Skin epidermis (tissue), 12 donors: ENCODE results near the gene SPP1.

Source experiments
- H3K27ac ChIP-seq, 21 experiments: fragments of 200-600 bp; sonication (generic) in 11 of 21; one replicate each; pipeline ENCODE4 v1.5.0; 2020; ENCODE audit warnings: mild to moderate bottlenecking in 3 of 21, inconsistent platforms in 2 of 21, moderate library complexity in 2 of 21
- H3K4me3 ChIP-seq, 7 experiments: fragments of 200-600 bp; sonication (generic) in 2 of 7; one replicate each; pipeline ENCODE4 v1.5.0; 2020; ENCODE audit warnings: inconsistent platforms in 2 of 7, mild to moderate bottlenecking in 2 of 7, moderate library complexity in 1 of 7

The SPP1 gene

GRCh38 chr4:87950936-87951511 lies 24.5 kb upstream of the SPP1 start:
- Histone ChIP-seq H3K4me3 (no peak overlapping the region), H3K27ac (no peak overlapping the region)

GRCh38 chr4:87953826-87954225 lies 21.7 kb upstream of the SPP1 start:
- Histone ChIP-seq H3K27ac (no peak overlapping the region), H3K4me3 (no peak overlapping the region)

- Histone ChIP-seq H3K27ac (no peak overlapping the region), H3K4me3 (no peak overlapping the region)
Measured at GRCh38 chr4:87956501-87956900, 19.0 kb upstream of the SPP1 start.

- H3K4me3 ChIP-seq, result no peak overlapping the region
- no peak overlapping the region for H3K27ac ChIP-seq
Measured at GRCh38 chr4:87957061-87957460, 18.5 kb upstream of the SPP1 start.

GRCh38 chr4:87961993-87962392 lies 13.5 kb upstream of the SPP1 start:
- Histone ChIP-seq H3K4me3 (no peak overlapping the region), H3K27ac (no peak overlapping the region)

- no peak overlapping the region for H3K27ac ChIP-seq
- no peak overlapping the region for H3K4me3 ChIP-seq
Measured at GRCh38 chr4:87962398-87963146, 12.9 kb upstream of the SPP1 start.

- H3K4me3 ChIP-seq, result no peak overlapping the region
- H3K27ac ChIP-seq, result no peak overlapping the region
Measured at GRCh38 chr4:87965501-87965975, 10.0 kb upstream of the SPP1 start.

GRCh38 chr4:87966095-87966496 lies 9.4 kb upstream of the SPP1 start:
- no peak overlapping the region for H3K27ac ChIP-seq
- H3K4me3 ChIP-seq, result no peak overlapping the region

- H3K27ac ChIP-seq, result no peak overlapping the region
- H3K4me3 ChIP-seq, result no peak overlapping the region
Measured at GRCh38 chr4:87967193-87967592, 8.3 kb upstream of the SPP1 start.

- no peak overlapping the region for H3K27ac ChIP-seq
- no peak overlapping the region for H3K4me3 ChIP-seq
Measured at GRCh38 chr4:87970121-87970520, 5.4 kb upstream of the SPP1 start.

GRCh38 chr4:87971866-87972265 lies 3.6 kb upstream of the SPP1 start:
- no peak overlapping the region for H3K27ac ChIP-seq

GRCh38 chr4:87973283-87974169 lies 2.0 kb upstream of the SPP1 start:
- no peak overlapping the region for H3K4me3 ChIP-seq
- H3K27ac ChIP-seq, result no peak overlapping the region

More at GRCh38 chr4:87971866-87972265, 3.6 kb upstream of the SPP1 start:
- H3K4me3 ChIP-seq, result no peak overlapping the region

- Histone ChIP-seq H3K27ac (no peak overlapping the region), H3K4me3 (no peak overlapping the region)
Measured at GRCh38 chr4:87974856-87975462, 555 bp upstream of the SPP1 start.

- no peak overlapping the region for H3K4me3 ChIP-seq
- no peak overlapping the region for H3K27ac ChIP-seq
Measured at GRCh38 chr4:87977521-87978278, 2.2 kb downstream of the SPP1 start.

GRCh38 chr4:87978681-87979080 lies 3.2 kb downstream of the SPP1 start:
- Histone ChIP-seq H3K4me3 (no peak overlapping the region), H3K27ac (no peak overlapping the region)

GRCh38 chr4:87979810-87980209 lies 4.3 kb downstream of the SPP1 start:
- Histone ChIP-seq H3K27ac (no peak overlapping the region), H3K4me3 (no peak overlapping the region)

GRCh38 chr4:87981486-87981885 lies 6.0 kb downstream of the SPP1 start:
- Histone ChIP-seq H3K27ac (no peak overlapping the region), H3K4me3 (no peak overlapping the region)

GRCh38 chr4:87982036-87982435 lies 6.5 kb downstream of the SPP1 start:
- H3K27ac ChIP-seq, result no peak overlapping the region
- no peak overlapping the region for H3K4me3 ChIP-seq

- Histone ChIP-seq H3K4me3 (no peak overlapping the region), H3K27ac (no peak overlapping the region)
Measured at GRCh38 chr4:87982446-87983010, 7.0 kb downstream of the SPP1 start.
